B cell (primary cell): ENCODE results near the gene CASP8AP2. TPM values are rescaled to one million over a fixed set of nuclear protein-coding genes. Genes with fewer than 3 reads are reported as not detected.

Source experiments
- ATAC-seq: fragments of 200-7000 bp; cut with Tn5 transposase; one replicate; pipeline ENCODE4 v1.10.0; 2021; ENCODE audit warnings: low read depth, mild to moderate bottlenecking, moderate number of reproducible peaks, moderate library complexity
- CTCF ChIA-PET: fragments of 350-600 bp; sonication (Branson Sonifier 250); formaldehyde crosslinking; loops from one replicate; lab custom pipeline; 2021; ENCODE audit warnings: antibody characterized with exemption, inconsistent platforms; lab: Charles Lee
- POLR2A ChIA-PET: fragments of 350-600 bp; sonication (Branson Sonifier 250); formaldehyde crosslinking; loops from one replicate; lab custom pipeline; 2021; ENCODE audit warnings: antibody characterized with exemption; lab: Charles Lee
- DNase-seq: peaks from one replicate; pipeline ENCODE4 v3.0.0; 2013
- H2AFZ ChIP-seq: 2 replicates; pipeline ENCODE4 v1.6.1; 2012; ENCODE audit warnings: mild to moderate bottlenecking, low read depth, low read length; ENCODE audit not compliant: insufficient read depth, poor library complexity, severe bottlenecking
- H3K27ac ChIP-seq, 2 donors: 1 replicate in 1 of 2; 2 replicates in 1 of 2; pipeline ENCODE4 v1.5.1; 2012 to 2013; ENCODE audit warnings: low read length in 2 of 2, mild to moderate bottlenecking in 2 of 2, moderate library complexity in 1 of 2
- H3K27me3 ChIP-seq, 4 experiments: fragments of 200-600 bp in 1 of 4; sonication (generic) in 1 of 4; replicated peaks in 1 of 4; 1 replicate in 2 of 4; 2 replicates in 2 of 4; pipeline versions ENCODE4 v1.6.1 to v1.7.0; 2013 to 2016; ENCODE audit warnings: low read length in 3 of 4, mild to moderate bottlenecking in 2 of 4, mixed read lengths in 1 of 4, moderate library complexity in 1 of 4; ENCODE audit not compliant: insufficient read depth in 4 of 4, control insufficient read depth in 3 of 4; ENCODE audit errors: control extremely low read depth in 1 of 4
- H3K36me3 ChIP-seq, 2 experiments: replicated peaks in 1 of 2; 1 replicate in 1 of 2; 2 replicates in 1 of 2; pipeline versions ENCODE4 v1.6.1 to v1.7.1; 2013; ENCODE audit warnings: low read length in 1 of 2; ENCODE audit not compliant: insufficient read depth in 2 of 2, control insufficient read depth in 1 of 2; ENCODE audit errors: control extremely low read depth in 1 of 2, extremely low read depth in 1 of 2
- H3K4me1 ChIP-seq, 2 donors: fragments of 200-600 bp in 1 of 2; sonication (generic) in 1 of 2; 1 replicate in 1 of 2; 2 replicates in 1 of 2; pipeline versions ENCODE4 v1.5.1 to v1.6.1; 2013 to 2017; ENCODE audit warnings: low read length in 2 of 2; ENCODE audit not compliant: control insufficient read depth in 2 of 2, insufficient read depth in 2 of 2
- H3K4me2 ChIP-seq: replicated peaks from 2 replicates; pipeline ENCODE3; 2012; ENCODE audit warnings: mild to moderate bottlenecking, low read depth, low read length; ENCODE audit not compliant: poor library complexity, severe bottlenecking
- H3K4me3 ChIP-seq, 5 experiments: fragments of 200-600 bp in 1 of 5; sonication (generic) in 1 of 5; 1 replicate in 3 of 5; 2 replicates in 2 of 5; pipeline versions ENCODE4 v1.5.1 to v1.7.0; 2011 to 2016; ENCODE audit warnings: low read length in 4 of 5, mild to moderate bottlenecking in 4 of 5, low read depth in 2 of 5, control low read depth in 1 of 5, moderate library complexity in 1 of 5; ENCODE audit not compliant: insufficient read depth in 1 of 5; ENCODE audit errors: control extremely low read depth in 1 of 5, extremely low read depth in 1 of 5
- H3K79me2 ChIP-seq: fragments of 200-600 bp; sonication (generic); one replicate; pipeline ENCODE4 v1.6.0; 2016; ENCODE audit warnings: low read length; ENCODE audit not compliant: control insufficient read depth, insufficient read depth
- H3K9ac ChIP-seq: fragments of 200-600 bp; sonication (generic); 2 replicates; pipeline ENCODE4 v1.6.1; 2017; ENCODE audit warnings: mild to moderate bottlenecking, low read length, moderate library complexity
- H3K9me3 ChIP-seq, 3 donors: one replicate each; pipeline versions ENCODE4 v1.6.1 to v1.7.1; 2013; ENCODE audit warnings: low read length in 2 of 3; ENCODE audit not compliant: control insufficient read depth in 2 of 3, insufficient read depth in 1 of 3; ENCODE audit errors: control extremely low read depth in 1 of 3
- H4K20me1 ChIP-seq: 2 replicates; pipeline ENCODE4 v1.6.0; 2012; ENCODE audit warnings: mild to moderate bottlenecking, low read length; ENCODE audit not compliant: insufficient read depth, control insufficient read depth, poor library complexity, severe bottlenecking
- H3K27ac Mint-ChIP-seq: one replicate; pipeline ENCODE4 v1.8.0; 2021; ENCODE audit warnings: mixed read lengths
- H3K27me3 Mint-ChIP-seq: one replicate; pipeline ENCODE4 v1.8.0; 2021; ENCODE audit warnings: mixed read lengths
- H3K4me1 Mint-ChIP-seq: one replicate; pipeline ENCODE4 v1.8.0; 2021; ENCODE audit warnings: mixed read lengths
- H3K4me3 Mint-ChIP-seq: one replicate; pipeline ENCODE4 v1.8.0; 2021; ENCODE audit warnings: mixed read lengths
- H3K9me3 Mint-ChIP-seq: one replicate; pipeline ENCODE4 v1.8.0; 2022; ENCODE audit warnings: mixed read lengths; ENCODE audit not compliant: insufficient read depth
- CTCF ChIP-seq: fragments of 200-600 bp; IDR thresholded peaks from one replicate; pipeline ENCODE4 v1.8.0; 2022; ENCODE audit warnings: antibody characterized with exemption, mild to moderate bottlenecking
- EZH2 ChIP-seq: IDR thresholded peaks from 2 replicates; pipeline ENCODE4 v1.6.1; 2012; ENCODE audit warnings: borderline replicate concordance, low read depth, mild to moderate bottlenecking, moderate library complexity, low read length; ENCODE audit not compliant: insufficient read depth, poor library complexity, severe bottlenecking
- WGBS: methylation state at CpG from one replicate; pipeline ENCODE4 v1.1.5; 2013; ENCODE audit warnings: missing lambda C conversion rate; ENCODE audit not compliant: insufficient coverage; 5-methylcytosine and 5-hydroxymethylcytosine counted together
- intact Hi-C: fragments of 100-400 bp; cut with micrococcal nuclease; formaldehyde crosslinking; loops from one replicate; pipeline ENCODE4 v1.10.0; 2022
- polyA plus RNA-seq: library from polyadenylated mRNA; depleted of rRNA; stranded (reverse); fragments of >200 nt; gene quantifications from 2 replicates; pipeline ENCODE4 v1.2.3, GENCODE V29; 2012
- total RNA-seq, 2 donors: library from RNA; stranded (reverse); fragments of 120-200 nt in 1 of 2; gene quantifications; 1 replicate in 1 of 2; 2 replicates in 1 of 2; pipeline versions ENCODE4 v1.2.3 to v1.2.4, GENCODE V29; 2013 to 2022

The CASP8AP2 gene
- total and polyA plus RNA-seq, 2 donors (not counting 1 experiment from before 2014, with no cell fraction given), result 5.9 to 30.6 TPM

- H3K27me3 ChIP-seq, result no peaks in the 10 kb centered on the region
- Mint-ChIP-seq H3K27me3 (no peaks in the 10 kb centered on the region), H3K9me3 (no peaks in the 10 kb centered on the region), H3K4me1 (peaks cover 23% of the 10 kb centered on the region), H3K4me3 (no peak overlapping the region), H3K27ac (no peak overlapping the region)
- POLR2A ChIA-PET, result no interaction called here
- no peak overlapping the region for H3K4me3 ChIP-seq
- peaks cover 9 to 36% of the 10 kb centered on the region in 2 experiments for H3K36me3 ChIP-seq
- peaks cover 18% of the 10 kb centered on the region for H3K79me2 ChIP-seq
- no peak overlapping the region for H3K4me2 ChIP-seq
- WGBS, result 89% methylated on average over 4 of the region's 7 CpGs
- H3K27ac ChIP-seq, result no peak overlapping the region
- DNase-seq, result no peak
- H3K9ac ChIP-seq, result no peak overlapping the region
- peaks cover 18 to 20% of the 10 kb centered on the region in 2 donors for H3K4me1 ChIP-seq
- H2AFZ ChIP-seq, result no peak overlapping the region
- no peaks in the 10 kb centered on the region for H4K20me1 ChIP-seq
- intact Hi-C loops, result no loop called here
- TF ChIP-seq EZH2 (no peak), CTCF (no peak)
- H3K9me3 ChIP-seq, result no peaks in the 10 kb centered on the region
- CTCF ChIA-PET, result no interaction called here
- ATAC-seq, result no peak
Observed at GRCh38 chr6:89797317-89797716, 32.4 kb upstream of the CASP8AP2 start.

GRCh38 chr6:89799096-89799495 is 30.6 kb upstream of the CASP8AP2 start:
- H3K4me3 ChIP-seq, result no peak overlapping the region
- Mint-ChIP-seq H3K4me3 (no peak overlapping the region), H3K9me3 (no peaks in the 10 kb centered on the region), H3K27ac (no peak overlapping the region), H3K27me3 (no peaks in the 10 kb centered on the region), H3K4me1 (peaks cover 10% of the 10 kb centered on the region)
- ChIA-PET POLR2A (no interaction called here), CTCF (no interaction called here)
- H3K27me3 ChIP-seq, result no peaks in the 10 kb centered on the region
- peaks cover 5 to 6% of the 10 kb centered on the region in 2 donors for H3K4me1 ChIP-seq
- WGBS, result 97% methylated on average over 6 of the region's 8 CpGs
- TF ChIP-seq EZH2, result no peak
- TF ChIP-seq CTCF, result no peak
- peaks cover 14% of the 10 kb centered on the region for H3K79me2 ChIP-seq
- intact Hi-C loops, result no loop called here
- no peak overlapping the region for H3K9ac ChIP-seq
- H3K9me3 ChIP-seq, result no peaks in the 10 kb centered on the region
- peaks cover 10 to 31% of the 10 kb centered on the region in 2 experiments for H3K36me3 ChIP-seq
- no peak overlapping the region for H3K4me2 ChIP-seq
- ATAC-seq, result no peak
- DNase-seq, result no peak
- no peak overlapping the region for H3K27ac ChIP-seq
- no peaks in the 10 kb centered on the region for H4K20me1 ChIP-seq
- no peak overlapping the region for H2AFZ ChIP-seq
